ENCODE measurements around the gene SLC27A4. TPM values are rescaled to one million over a fixed set of nuclear protein-coding genes. Genes with fewer than 3 reads are reported as not detected.

The SLC27A4 gene
- total and polyA plus RNA-seq, 10 of the 15 experiments (the other 5 are each of a cell fraction or from before 2014, with no cell fraction given): 0.13 to 14.0 (median 7.6) TPM

DNA sequence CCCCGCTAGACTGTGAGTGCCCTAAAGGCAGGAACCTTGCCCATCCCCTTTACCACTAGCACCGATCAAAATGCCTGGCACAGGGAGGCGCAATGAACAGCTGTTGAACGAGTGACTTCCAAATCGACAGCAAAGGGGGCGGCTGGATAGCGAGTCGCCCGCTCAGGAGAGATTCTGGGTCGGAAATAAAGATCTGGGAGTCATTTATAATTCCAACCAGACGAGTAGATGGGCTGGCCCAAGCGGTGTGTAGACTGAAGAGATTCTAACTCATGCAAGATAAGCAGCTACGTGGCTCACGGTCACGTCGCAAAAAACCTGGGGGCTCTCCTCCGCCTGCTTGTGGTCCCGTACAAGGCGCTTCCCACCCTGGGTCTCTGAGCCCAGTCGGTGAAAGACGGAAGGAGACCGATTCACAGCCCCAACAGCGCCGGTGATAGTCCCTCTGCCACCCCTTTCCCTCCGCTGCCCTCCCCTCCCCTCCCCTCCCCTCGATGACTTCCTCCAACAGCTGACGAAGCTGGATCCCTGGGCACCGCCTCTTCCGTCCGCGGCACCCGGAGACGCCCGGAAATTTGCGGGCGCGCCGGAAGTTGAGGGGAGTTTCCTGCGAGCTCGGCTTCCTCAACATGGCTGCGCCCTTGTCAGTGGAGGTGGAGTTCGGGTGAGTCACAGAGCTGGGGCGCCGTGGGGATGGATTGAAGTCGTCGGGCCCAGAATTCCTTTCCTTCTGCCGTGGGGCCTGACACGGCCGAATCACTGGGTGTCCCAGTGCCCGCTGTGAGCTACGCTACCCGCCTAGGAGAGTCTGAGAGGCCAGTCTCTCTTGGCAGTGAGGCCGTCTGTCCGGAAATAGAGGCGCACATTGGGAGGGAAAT is 30.7 kb downstream of the SLC27A4 start, which contains the start of gene URM1 (continued):
- TF ChIP-seq MYC (IDR thresholded peaks at IDR 0.05; ENCODE audit: insufficient read depth, insufficient read length, insufficient replicate concordance, low read length, severe bottlenecking): no peak
- TF ChIP-seq ZNF207 (IDR thresholded peaks at IDR 0.05; ENCODE audit: borderline replicate concordance): no peak; the same call in 1 of the 2 replicates
- TF ChIP-seq EZH2 (IDR thresholded peaks at IDR 0.05; ENCODE audit: borderline replicate concordance, control insufficient read depth, low read depth, low read length): no peak
- TF ChIP-seq, protein P1, sequence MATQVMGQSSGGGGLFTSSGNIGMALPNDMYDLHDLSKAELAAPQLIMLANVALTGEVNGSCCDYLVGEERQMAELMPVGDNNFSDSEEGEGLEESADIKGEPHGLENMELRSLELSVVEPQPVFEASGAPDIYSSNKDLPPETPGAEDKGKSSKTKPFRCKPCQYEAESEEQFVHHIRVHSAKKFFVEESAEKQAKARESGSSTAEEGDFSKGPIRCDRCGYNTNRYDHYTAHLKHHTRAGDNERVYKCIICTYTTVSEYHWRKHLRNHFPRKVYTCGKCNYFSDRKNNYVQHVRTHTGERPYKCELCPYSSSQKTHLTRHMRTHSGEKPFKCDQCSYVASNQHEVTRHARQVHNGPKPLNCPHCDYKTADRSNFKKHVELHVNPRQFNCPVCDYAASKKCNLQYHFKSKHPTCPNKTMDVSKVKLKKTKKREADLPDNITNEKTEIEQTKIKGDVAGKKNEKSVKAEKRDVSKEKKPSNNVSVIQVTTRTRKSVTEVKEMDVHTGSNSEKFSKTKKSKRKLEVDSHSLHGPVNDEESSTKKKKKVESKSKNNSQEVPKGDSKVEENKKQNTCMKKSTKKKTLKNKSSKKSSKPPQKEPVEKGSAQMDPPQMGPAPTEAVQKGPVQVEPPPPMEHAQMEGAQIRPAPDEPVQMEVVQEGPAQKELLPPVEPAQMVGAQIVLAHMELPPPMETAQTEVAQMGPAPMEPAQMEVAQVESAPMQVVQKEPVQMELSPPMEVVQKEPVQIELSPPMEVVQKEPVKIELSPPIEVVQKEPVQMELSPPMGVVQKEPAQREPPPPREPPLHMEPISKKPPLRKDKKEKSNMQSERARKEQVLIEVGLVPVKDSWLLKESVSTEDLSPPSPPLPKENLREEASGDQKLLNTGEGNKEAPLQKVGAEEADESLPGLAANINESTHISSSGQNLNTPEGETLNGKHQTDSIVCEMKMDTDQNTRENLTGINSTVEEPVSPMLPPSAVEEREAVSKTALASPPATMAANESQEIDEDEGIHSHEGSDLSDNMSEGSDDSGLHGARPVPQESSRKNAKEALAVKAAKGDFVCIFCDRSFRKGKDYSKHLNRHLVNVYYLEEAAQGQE (IDR thresholded peaks at IDR 0.05; ENCODE audit: low read depth, low read length): no peak
- TF ChIP-seq, protein P2, sequence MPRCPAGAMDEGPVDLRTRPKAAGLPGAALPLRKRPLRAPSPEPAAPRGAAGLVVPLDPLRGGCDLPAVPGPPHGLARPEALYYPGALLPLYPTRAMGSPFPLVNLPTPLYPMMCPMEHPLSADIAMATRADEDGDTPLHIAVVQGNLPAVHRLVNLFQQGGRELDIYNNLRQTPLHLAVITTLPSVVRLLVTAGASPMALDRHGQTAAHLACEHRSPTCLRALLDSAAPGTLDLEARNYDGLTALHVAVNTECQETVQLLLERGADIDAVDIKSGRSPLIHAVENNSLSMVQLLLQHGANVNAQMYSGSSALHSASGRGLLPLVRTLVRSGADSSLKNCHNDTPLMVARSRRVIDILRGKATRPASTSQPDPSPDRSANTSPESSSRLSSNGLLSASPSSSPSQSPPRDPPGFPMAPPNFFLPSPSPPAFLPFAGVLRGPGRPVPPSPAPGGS (IDR thresholded peaks at IDR 0.05; ENCODE audit: borderline replicate concordance, insufficient read depth, low read depth, low read length, poor library complexity, severe bottlenecking): peak; percentile 22
- TF ChIP-seq MEF2A (IDR thresholded peaks at IDR 0.05; ENCODE audit: insufficient read depth, low read depth, low read length): no peak
- TF ChIP-seq, protein P3, sequence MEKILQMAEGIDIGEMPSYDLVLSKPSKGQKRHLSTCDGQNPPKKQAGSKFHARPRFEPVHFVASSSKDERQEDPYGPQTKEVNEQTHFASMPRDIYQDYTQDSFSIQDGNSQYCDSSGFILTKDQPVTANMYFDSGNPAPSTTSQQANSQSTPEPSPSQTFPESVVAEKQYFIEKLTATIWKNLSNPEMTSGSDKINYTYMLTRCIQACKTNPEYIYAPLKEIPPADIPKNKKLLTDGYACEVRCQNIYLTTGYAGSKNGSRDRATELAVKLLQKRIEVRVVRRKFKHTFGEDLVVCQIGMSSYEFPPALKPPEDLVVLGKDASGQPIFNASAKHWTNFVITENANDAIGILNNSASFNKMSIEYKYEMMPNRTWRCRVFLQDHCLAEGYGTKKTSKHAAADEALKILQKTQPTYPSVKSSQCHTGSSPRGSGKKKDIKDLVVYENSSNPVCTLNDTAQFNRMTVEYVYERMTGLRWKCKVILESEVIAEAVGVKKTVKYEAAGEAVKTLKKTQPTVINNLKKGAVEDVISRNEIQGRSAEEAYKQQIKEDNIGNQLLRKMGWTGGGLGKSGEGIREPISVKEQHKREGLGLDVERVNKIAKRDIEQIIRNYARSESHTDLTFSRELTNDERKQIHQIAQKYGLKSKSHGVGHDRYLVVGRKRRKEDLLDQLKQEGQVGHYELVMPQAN (conservative IDR thresholded peaks at IDR 0.05): peak; percentile 82
- no peak for TF ChIP-seq KDM1A (IDR thresholded peaks at IDR 0.05; ENCODE audit: borderline replicate concordance)
- TF ChIP-seq, protein P4, sequence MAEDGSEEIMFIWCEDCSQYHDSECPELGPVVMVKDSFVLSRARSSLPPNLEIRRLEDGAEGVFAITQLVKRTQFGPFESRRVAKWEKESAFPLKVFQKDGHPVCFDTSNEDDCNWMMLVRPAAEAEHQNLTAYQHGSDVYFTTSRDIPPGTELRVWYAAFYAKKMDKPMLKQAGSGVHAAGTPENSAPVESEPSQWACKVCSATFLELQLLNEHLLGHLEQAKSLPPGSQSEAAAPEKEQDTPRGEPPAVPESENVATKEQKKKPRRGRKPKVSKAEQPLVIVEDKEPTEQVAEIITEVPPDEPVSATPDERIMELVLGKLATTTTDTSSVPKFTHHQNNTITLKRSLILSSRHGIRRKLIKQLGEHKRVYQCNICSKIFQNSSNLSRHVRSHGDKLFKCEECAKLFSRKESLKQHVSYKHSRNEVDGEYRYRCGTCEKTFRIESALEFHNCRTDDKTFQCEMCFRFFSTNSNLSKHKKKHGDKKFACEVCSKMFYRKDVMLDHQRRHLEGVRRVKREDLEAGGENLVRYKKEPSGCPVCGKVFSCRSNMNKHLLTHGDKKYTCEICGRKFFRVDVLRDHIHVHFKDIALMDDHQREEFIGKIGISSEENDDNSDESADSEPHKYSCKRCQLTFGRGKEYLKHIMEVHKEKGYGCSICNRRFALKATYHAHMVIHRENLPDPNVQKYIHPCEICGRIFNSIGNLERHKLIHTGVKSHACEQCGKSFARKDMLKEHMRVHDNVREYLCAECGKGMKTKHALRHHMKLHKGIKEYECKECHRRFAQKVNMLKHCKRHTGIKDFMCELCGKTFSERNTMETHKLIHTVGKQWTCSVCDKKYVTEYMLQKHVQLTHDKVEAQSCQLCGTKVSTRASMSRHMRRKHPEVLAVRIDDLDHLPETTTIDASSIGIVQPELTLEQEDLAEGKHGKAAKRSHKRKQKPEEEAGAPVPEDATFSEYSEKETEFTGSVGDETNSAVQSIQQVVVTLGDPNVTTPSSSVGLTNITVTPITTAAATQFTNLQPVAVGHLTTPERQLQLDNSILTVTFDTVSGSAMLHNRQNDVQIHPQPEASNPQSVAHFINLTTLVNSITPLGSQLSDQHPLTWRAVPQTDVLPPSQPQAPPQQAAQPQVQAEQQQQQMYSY (CRISPR knock-in tag; IDR thresholded peaks at IDR 0.05): no peak
- TF ChIP-seq TBL1XR1 (IDR thresholded peaks at IDR 0.05; ENCODE audit: low read depth, low read length): peak; percentile 28; the same call in 1 of the 2 replicates
- TF ChIP-seq, protein P5, sequence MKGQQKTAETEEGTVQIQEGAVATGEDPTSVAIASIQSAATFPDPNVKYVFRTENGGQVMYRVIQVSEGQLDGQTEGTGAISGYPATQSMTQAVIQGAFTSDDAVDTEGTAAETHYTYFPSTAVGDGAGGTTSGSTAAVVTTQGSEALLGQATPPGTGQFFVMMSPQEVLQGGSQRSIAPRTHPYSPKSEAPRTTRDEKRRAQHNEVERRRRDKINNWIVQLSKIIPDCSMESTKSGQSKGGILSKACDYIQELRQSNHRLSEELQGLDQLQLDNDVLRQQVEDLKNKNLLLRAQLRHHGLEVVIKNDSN (IDR thresholded peaks at IDR 0.05; ENCODE audit: borderline replicate concordance, extremely low read length, insufficient read depth, low read depth, low read length): no peak
- TF ChIP-seq MTA2 (IDR thresholded peaks at IDR 0.05; ENCODE audit: low read depth): 0 out of 2 replicates have a peak, but pooled peaks have one; percentile 37
- TF ChIP-seq ZNF274 (IDR thresholded peaks at IDR 0.05; ENCODE audit: insufficient read depth, insufficient read length): no peak
- no peak for TF ChIP-seq SREBF1 (IDR thresholded peaks at IDR 0.05; ENCODE audit: low read length)
- peak; percentile 27; the same call in 1 of the 2 replicates for TF ChIP-seq LARP7 (IDR thresholded peaks at IDR 0.05)
- no peak for TF ChIP-seq TARDBP (IDR thresholded peaks at IDR 0.05; ENCODE audit: borderline replicate concordance)

Measured in GM12878 (cell line).